ENCODE measurements around the gene UBXN7. TPM values are rescaled to one million over a fixed set of nuclear protein-coding genes. Genes with fewer than 3 reads are reported as not detected.
A peak's percentile ranks its signal among the peaks of the same experiment; 100 is the strongest.

The UBXN7 gene
- total RNA-seq, 6 experiments from 2014 or later = 4.9 to 22.3 (median 19.1) TPM

DNA sequence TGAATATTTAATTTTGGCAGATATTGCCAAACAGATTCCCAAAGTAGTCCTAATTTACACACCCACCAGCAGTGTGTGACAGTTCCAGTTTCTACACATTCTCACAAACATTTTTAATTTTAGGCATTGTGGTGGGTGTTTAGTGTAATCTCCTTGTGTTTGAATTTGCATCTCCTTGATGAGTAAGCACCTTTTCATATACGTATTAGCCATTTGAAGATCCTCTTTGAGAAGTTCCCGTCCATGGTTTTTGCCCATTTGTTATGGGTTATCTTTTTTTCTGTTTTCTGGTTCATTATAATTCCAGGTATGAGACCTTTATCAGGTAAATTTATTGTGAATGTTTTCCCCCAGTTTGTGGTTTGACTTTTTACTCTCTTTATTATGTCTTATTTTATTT, 91.8 kb downstream of the UBXN7 start:
- no peak for DNase-seq
- WGBS (ENCODE audit: insufficient coverage, low coverage, low lambda C conversion rate, missing lambda C conversion rate) = 52% methylated on average over 2 of the region's 2 CpGs
- no peaks in the 10 kb centered on the region for H3K9me3 ChIP-seq
- H3K27ac ChIP-seq = no peak overlapping the region
- no peak for TF ChIP-seq POLR2A (IDR thresholded peaks at IDR 0.05)
- TF ChIP-seq, protein P1, sequence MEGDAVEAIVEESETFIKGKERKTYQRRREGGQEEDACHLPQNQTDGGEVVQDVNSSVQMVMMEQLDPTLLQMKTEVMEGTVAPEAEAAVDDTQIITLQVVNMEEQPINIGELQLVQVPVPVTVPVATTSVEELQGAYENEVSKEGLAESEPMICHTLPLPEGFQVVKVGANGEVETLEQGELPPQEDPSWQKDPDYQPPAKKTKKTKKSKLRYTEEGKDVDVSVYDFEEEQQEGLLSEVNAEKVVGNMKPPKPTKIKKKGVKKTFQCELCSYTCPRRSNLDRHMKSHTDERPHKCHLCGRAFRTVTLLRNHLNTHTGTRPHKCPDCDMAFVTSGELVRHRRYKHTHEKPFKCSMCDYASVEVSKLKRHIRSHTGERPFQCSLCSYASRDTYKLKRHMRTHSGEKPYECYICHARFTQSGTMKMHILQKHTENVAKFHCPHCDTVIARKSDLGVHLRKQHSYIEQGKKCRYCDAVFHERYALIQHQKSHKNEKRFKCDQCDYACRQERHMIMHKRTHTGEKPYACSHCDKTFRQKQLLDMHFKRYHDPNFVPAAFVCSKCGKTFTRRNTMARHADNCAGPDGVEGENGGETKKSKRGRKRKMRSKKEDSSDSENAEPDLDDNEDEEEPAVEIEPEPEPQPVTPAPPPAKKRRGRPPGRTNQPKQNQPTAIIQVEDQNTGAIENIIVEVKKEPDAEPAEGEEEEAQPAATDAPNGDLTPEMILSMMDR (IDR thresholded peaks at IDR 0.05) = no peak
- intact Hi-C loops (cut with DNase I) = no loop called here
- no peaks in the 10 kb centered on the region for H3K4me1 ChIP-seq
- H3K4me3 ChIP-seq = no peak overlapping the region
- ATAC-seq = no peak
- H3K27me3 ChIP-seq = no peaks in the 10 kb centered on the region
- H3K36me3 ChIP-seq = no peaks in the 10 kb centered on the region

DNA sequence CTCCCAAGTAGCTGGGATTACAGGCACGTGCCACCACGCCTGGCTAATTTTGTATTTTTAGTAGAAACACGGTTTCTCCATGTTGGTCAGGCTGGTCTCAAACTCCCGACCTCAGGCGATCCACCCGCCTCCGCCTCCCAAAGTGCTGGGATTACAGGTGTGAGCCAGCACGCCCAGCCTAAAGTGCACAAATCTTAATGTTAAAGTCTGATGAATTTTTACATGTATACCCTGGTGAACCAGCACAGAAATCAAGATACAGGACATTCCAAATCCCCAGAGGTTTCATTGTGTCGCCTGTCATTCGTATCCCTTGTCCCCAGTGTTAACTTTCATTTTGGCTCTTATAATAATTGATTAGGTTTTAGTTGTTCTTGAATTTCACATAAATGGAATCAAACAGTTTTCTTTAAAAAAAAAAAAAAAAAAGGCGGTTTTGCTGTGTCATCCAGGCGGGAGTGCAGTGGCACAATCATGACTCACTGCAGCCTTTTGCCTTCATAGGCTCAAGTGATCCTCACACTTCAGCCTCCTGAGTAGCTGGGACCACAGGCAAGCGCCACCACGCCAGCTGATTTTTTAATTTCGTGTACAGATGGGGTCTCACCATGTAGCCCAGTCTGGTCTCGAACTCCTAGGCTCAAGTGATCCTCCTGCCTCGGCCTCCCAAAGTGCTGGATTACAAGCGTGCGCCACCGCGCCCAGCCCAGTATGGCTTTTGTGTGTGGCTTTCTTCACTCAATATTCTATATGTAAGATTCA, 92.6 kb downstream of the UBXN7 start:
- no peaks in the 10 kb centered on the region for H3K27me3 ChIP-seq
- H3K36me3 ChIP-seq = no peaks in the 10 kb centered on the region
- 81% methylated on average over 21 of the region's 21 CpGs for WGBS (ENCODE audit: insufficient coverage, low coverage, low lambda C conversion rate, missing lambda C conversion rate)
- DNase-seq (no peak), ATAC-seq (peak in 1 of 4 donors; percentile 25)
- TF ChIP-seq, protein P1 (IDR thresholded peaks at IDR 0.05) = no peak
- no peak for TF ChIP-seq POLR2A (IDR thresholded peaks at IDR 0.05)
- H3K4me3 ChIP-seq = no peak overlapping the region
- H3K4me1 ChIP-seq = no peaks in the 10 kb centered on the region
- no peaks in the 10 kb centered on the region for H3K9me3 ChIP-seq
- H3K27ac ChIP-seq = no peak overlapping the region
- intact Hi-C loops (cut with DNase I) = no loop called here

- Histone ChIP-seq H3K27ac (no peak overlapping the region), H3K4me1 (no peaks in the 10 kb centered on the region), H3K4me3 (no peak overlapping the region), H3K9me3 (no peaks in the 10 kb centered on the region), H3K27me3 (no peaks in the 10 kb centered on the region), H3K36me3 (no peaks in the 10 kb centered on the region)
- ATAC-seq (no peak), DNase-seq (no peak)
- 81% methylated on average over 3 of the region's 6 CpGs for WGBS (ENCODE audit: insufficient coverage, low coverage, low lambda C conversion rate, missing lambda C conversion rate)
- TF ChIP-seq, protein P1 (IDR thresholded peaks at IDR 0.05) = no peak
- no peak for TF ChIP-seq POLR2A (IDR thresholded peaks at IDR 0.05)
- intact Hi-C loops (cut with DNase I) = no loop called here
Observed at GRCh38 chr3:196339044-196339443, 93.2 kb downstream of the UBXN7 start.

GRCh38 chr3:196336319-196337145, 95.7 kb downstream of the UBXN7 start:
- Histone ChIP-seq H3K9me3 (no peaks in the 10 kb centered on the region), H3K36me3 (no peaks in the 10 kb centered on the region), H3K4me1 (no peaks in the 10 kb centered on the region), H3K27ac (no peak overlapping the region), H3K27me3 (no peaks in the 10 kb centered on the region), H3K4me3 (no peak overlapping the region)
- ATAC-seq = no peak
- DNase-seq = no peak
- TF ChIP-seq, protein P1 (IDR thresholded peaks at IDR 0.05) = no peak
- no peak for TF ChIP-seq POLR2A (IDR thresholded peaks at IDR 0.05)
- intact Hi-C loops (cut with DNase I) = no loop called here
- 67% methylated on average over 12 of the region's 17 CpGs for WGBS (ENCODE audit: insufficient coverage, low coverage, low lambda C conversion rate, missing lambda C conversion rate)
